Measurements from ENCODE around the gene ATXN2. TPM values are rescaled to one million over a fixed set of nuclear protein-coding genes. Genes with fewer than 3 reads are reported as not detected.

Gene ATXN2
- polyA plus RNA-seq, 1 experiment: 19.1 TPM

DNA sequence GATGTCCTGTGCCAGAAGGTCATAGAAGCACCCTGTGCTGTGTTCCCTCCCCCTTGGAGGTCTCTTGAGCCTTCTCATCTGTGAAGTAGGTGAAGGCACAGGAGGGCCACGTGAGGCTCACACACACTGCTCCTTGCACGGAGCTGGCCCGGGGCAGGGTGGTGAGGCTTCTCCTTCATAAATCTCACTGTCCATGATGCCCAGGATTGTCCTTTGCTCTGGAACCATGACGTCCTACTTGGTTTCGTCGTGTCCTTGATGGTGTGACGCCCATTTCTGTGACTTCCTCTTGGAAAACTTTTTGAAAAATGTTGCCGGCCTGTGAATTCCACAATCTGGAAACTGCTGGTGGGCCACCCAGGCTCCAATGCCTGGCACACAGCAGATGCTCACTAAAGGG, 159.0 kb downstream of the ATXN2 start:
- no peak for DNase-seq (ENCODE audit: low read depth, low spot score)
- no peaks in the 10 kb centered on the region for H3K9me3 ChIP-seq (ENCODE audit: control insufficient read depth, insufficient read depth, low read length)
- no peak overlapping the region for H3K4me3 ChIP-seq (ENCODE audit: low read depth, low read length)
- ChIA-PET CTCF (interaction anchor here (3.3 to 6.0 kb wide), 2 partner anchors 11 to 43 kb away, joined by 11 to 59 read pairs; no protein-coding TSS in a partner anchor), POLR2A (interaction anchor here (0.5 kb wide), 1 partner anchor 36 kb away, joined by 7 read pairs; no protein-coding TSS in a partner anchor)
- H3K27me3 ChIP-seq (ENCODE audit: control insufficient read depth, insufficient read depth, low read length): no peaks in the 10 kb centered on the region
- TF ChIP-seq, protein P1, sequence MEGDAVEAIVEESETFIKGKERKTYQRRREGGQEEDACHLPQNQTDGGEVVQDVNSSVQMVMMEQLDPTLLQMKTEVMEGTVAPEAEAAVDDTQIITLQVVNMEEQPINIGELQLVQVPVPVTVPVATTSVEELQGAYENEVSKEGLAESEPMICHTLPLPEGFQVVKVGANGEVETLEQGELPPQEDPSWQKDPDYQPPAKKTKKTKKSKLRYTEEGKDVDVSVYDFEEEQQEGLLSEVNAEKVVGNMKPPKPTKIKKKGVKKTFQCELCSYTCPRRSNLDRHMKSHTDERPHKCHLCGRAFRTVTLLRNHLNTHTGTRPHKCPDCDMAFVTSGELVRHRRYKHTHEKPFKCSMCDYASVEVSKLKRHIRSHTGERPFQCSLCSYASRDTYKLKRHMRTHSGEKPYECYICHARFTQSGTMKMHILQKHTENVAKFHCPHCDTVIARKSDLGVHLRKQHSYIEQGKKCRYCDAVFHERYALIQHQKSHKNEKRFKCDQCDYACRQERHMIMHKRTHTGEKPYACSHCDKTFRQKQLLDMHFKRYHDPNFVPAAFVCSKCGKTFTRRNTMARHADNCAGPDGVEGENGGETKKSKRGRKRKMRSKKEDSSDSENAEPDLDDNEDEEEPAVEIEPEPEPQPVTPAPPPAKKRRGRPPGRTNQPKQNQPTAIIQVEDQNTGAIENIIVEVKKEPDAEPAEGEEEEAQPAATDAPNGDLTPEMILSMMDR (IDR thresholded peaks at IDR 0.05; ENCODE audit: low read depth, low read length): no peak
- no peak overlapping the region for H3K27ac ChIP-seq (ENCODE audit: low read depth, low read length)

DNA sequence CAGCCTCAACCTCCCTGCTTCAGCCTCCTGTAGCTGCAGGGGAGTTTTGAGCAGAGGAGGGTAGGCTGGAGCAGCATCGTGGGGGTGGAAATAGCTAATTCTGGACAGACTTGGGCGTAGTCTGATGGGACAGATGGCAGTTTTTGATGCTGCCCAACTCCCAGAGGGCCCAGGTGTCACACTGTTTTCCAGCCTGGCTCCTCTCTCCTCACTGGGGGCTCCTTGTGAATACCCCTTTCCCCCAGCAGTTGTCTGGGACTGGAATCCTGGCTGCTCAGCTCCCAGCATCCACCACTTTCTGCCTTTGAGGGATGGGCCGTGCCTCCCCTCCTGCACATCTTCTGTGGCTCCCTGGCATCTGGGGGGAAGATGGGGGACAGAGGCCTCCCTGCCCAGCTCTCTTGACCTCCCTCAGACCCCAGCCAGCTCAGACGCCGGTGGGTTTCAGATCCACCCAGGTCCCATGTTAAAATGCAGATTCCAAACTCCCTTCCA, 159.4 kb downstream of the ATXN2 start:
- Histone ChIP-seq H3K27ac (ENCODE audit: low read depth, low read length) (no peak overlapping the region), H3K9me3 (ENCODE audit: control insufficient read depth, insufficient read depth, low read length) (no peaks in the 10 kb centered on the region), H3K4me3 (ENCODE audit: low read depth, low read length) (no peak overlapping the region), H3K27me3 (ENCODE audit: control insufficient read depth, insufficient read depth, low read length) (no peaks in the 10 kb centered on the region)
- TF ChIP-seq, protein P1 (IDR thresholded peaks at IDR 0.05; ENCODE audit: low read depth, low read length): no peak
- POLR2A ChIA-PET: interaction anchor here (0.5 kb wide), 1 partner anchor 36 kb away, joined by 7 read pairs; no protein-coding TSS in a partner anchor
- DNase-seq (ENCODE audit: low read depth, low spot score): no peak
- CTCF ChIA-PET: interaction anchor here (3.3 to 6.0 kb wide), 2 partner anchors 12 to 43 kb away, joined by 11 to 59 read pairs; no protein-coding TSS in a partner anchor

DNA sequence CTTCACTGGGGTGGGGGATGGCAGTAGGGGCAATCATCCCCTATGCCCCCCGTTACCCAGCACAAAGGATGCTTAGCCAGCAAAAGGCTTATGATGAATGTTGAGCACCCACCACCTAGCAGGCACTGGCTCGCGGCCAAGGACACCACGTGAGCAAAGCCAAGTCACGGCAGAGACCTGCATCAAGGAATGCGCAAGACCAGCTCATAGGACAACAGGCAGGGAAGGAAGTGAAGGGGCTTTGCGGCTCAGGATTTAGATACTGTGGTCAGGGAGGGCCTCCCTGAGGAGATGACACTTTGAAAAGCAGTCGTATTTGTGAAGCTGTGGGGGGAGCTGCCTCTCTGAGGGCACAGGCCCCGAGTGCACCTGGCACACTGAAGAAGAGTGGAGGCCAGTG, 160.6 kb downstream of the ATXN2 start:
- CTCF ChIA-PET: interaction anchor here (1.2 to 6.0 kb wide), 3 partner anchors 13 to 235 kb away, joined by 4 to 59 read pairs (median 11); no protein-coding TSS in a partner anchor
- H3K4me3 ChIP-seq (ENCODE audit: low read depth, low read length): no peak overlapping the region
- POLR2A ChIA-PET: interaction anchor here (0.9 kb wide), 1 partner anchor 25 kb away, joined by 3 read pairs; no protein-coding TSS in a partner anchor

DNA sequence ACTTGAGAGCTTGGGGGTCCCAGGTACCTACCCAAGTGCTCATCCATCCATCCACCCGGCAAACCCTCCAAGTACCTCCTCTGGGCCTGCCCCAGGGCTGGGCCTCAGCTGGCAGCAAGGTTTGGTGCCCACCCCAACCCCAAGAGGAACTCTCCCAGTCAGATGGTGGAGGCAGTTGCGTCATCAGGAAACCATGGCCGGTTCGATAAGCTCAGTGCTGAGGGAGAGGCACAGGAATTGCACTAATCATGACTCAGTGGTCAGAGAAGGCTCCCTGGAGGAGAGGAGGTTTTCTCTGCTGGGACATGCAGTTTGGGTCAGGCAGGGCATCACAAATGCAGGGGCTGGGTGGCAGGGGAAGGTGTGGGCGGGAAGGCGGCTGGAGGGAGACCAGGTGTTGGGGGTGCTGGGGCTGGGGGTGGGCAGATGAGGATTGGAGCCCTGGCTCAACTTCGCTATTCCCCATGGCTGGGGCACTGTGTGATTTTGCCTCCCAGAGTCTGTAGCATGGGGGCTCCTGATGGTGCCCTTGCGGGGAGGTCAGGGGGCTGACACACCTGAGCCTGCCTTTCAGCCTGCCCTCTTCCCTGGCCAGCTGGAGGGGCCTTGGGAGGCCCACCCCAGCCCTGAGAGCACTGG, 161.2 kb downstream of the ATXN2 start:
- peak overlapping the region; percentile 70 for H3K27ac ChIP-seq (ENCODE audit: low read depth, low read length)
- no peak for DNase-seq (ENCODE audit: low read depth, low spot score)
- TF ChIP-seq, protein P1 (IDR thresholded peaks at IDR 0.05; ENCODE audit: low read depth, low read length): no peak
- no peaks in the 10 kb centered on the region for H3K9me3 ChIP-seq (ENCODE audit: control insufficient read depth, insufficient read depth, low read length)
- no peaks in the 10 kb centered on the region for H3K27me3 ChIP-seq (ENCODE audit: control insufficient read depth, insufficient read depth, low read length)
- CTCF ChIA-PET: interaction anchor here (0.8 to 6.0 kb wide), 4 partner anchors 13 to 235 kb away, joined by 3 to 59 read pairs (median 8); no protein-coding TSS in a partner anchor
- POLR2A ChIA-PET: interaction anchor here (0.7 to 0.9 kb wide), 3 partner anchors 8 to 202 kb away, joined by 3 to 5 read pairs (median 3); no protein-coding TSS in a partner anchor
- no peak overlapping the region for H3K4me3 ChIP-seq (ENCODE audit: low read depth, low read length)

More for the DNA sequence above, 160.6 kb downstream of the ATXN2 start:
- peak overlapping the region; percentile 68 for H3K27ac ChIP-seq (ENCODE audit: low read depth, low read length)
- no peaks in the 10 kb centered on the region for H3K9me3 ChIP-seq (ENCODE audit: control insufficient read depth, insufficient read depth, low read length)
- TF ChIP-seq, protein P1 (IDR thresholded peaks at IDR 0.05; ENCODE audit: low read depth, low read length): no peak
- DNase-seq (ENCODE audit: low read depth, low spot score): no peak
- H3K27me3 ChIP-seq (ENCODE audit: control insufficient read depth, insufficient read depth, low read length): no peaks in the 10 kb centered on the region

DNA sequence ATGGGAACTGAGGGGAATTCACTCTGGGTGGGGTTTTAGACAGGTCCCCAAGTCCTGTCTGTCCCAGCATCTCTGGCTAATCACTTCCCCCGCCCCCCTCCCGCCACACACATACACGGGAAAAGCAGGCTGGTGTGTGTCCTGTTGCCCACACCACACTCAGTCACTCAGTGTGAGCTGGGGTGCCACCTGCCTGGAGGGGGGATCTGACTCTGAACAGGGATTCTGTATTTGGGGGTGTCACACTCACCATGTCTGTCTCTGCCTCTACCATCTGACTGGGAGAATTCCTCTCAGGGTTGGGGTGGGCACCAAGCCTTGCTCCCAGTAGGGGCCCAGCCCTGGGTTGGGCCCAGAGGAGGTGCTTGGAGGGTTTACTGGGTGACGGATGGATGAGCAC, 162.3 kb downstream of the ATXN2 start:
- ChIA-PET POLR2A (no interaction called here), CTCF (no interaction called here)
- DNase-seq (ENCODE audit: low read depth, low spot score): no peak
- Histone ChIP-seq H3K9me3 (ENCODE audit: control insufficient read depth, insufficient read depth, low read length) (no peaks in the 10 kb centered on the region), H3K4me3 (ENCODE audit: low read depth, low read length) (no peak overlapping the region), H3K27ac (ENCODE audit: low read depth, low read length) (peak overlapping the region; percentile 21), H3K27me3 (ENCODE audit: control insufficient read depth, insufficient read depth, low read length) (no peaks in the 10 kb centered on the region)
- TF ChIP-seq, protein P1 (IDR thresholded peaks at IDR 0.05; ENCODE audit: low read depth, low read length): no peak

Data from AG04450 (cell line).